ENCODE measurements around the gene RBM41. TPM values are rescaled to one million over a fixed set of nuclear protein-coding genes. Genes with fewer than 3 reads are reported as not detected.
"Not testable (repeated sequence)": the region's sequence is repeated elsewhere in the genome, so short reads cannot be mapped to it uniquely, and the experiment has no call there.

RBM41 gene
- total and polyA plus RNA-seq, 9 of the 15 experiments (the other 6 are each of a cell fraction or from before 2014, with no cell fraction given): 11.6 to 51.8 (median 27.9) TPM

DNA sequence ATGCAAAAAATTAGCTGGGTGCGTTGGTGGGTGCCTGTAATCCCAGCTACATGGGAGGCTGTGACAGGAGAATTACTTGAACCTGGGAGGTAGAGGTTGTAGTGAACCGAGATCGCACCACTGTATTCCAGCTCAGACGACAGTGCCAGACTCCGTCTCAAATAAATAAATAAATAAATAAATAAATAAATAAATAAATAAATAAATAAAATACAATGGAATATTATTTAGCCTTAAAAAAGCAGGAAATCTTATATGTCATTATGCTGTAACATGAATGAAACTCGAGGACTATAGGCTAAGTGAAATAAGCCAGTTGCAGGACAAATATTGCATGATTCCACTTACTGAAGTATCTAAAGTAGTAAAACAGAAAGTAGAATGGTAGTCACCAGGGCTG lies 42.5 kb downstream of the RBM41 start:
- TF ChIP-seq ZNF57 (CRISPR knock-in tag; IDR thresholded peaks at IDR 0.05): no peak
- Histone ChIP-seq H3K9me3 (replicated peaks; ENCODE audit: control insufficient read depth, insufficient read depth, low read depth, low read length) (no peaks in the 10 kb centered on the region; the same call in 1 of the 2 replicates), H3K27me3 (ENCODE audit: control insufficient read depth in 2 of 2, insufficient read depth in 2 of 2, low read length in 2 of 2) (no peaks in the 10 kb centered on the region), H3K27ac (ENCODE audit: extremely low read depth, low read depth, low read length) (no peak overlapping the region), H3K4me2 (ENCODE audit: insufficient read depth, low read length) (no peak overlapping the region), H3K9ac (ENCODE audit: insufficient read depth in 1 of 2, low read depth in 2 of 2, low read length in 2 of 2) (no peak overlapping the region), H3K9me1 (ENCODE audit: control insufficient read depth, insufficient read depth, low read length) (no peaks in the 10 kb centered on the region), H3K36me3 (ENCODE audit: control insufficient read depth, insufficient read depth, low read length) (no peaks in the 10 kb centered on the region; the same call in 2 of the 3 replicates), H4K20me1 (replicated peaks; ENCODE audit: control insufficient read depth, insufficient read depth, low read length) (no peaks in the 10 kb centered on the region), H2AFZ (ENCODE audit: low read depth, low read length) (no peak overlapping the region), H3K79me2 (ENCODE audit: control insufficient read depth, insufficient read depth, low read length) (no peaks in the 10 kb centered on the region), H3K4me3 (no peak overlapping the region), H3K4me1 (replicated peaks in 1 of 2; ENCODE audit: control insufficient read depth in 2 of 2, insufficient read depth in 2 of 2, low read length in 2 of 2) (no peaks in the 10 kb centered on the region)
- FAIRE-seq: no peak
- intact Hi-C loops (cut with micrococcal nuclease) (no loop called here), in situ Hi-C loops (cut with MboI) (no loop called here)
- no peak for DNase-seq (ENCODE audit: extremely low read depth in 1 of 4, low spot score in 3 of 4)
- ChIA-PET CTCF (ENCODE audit: low intra/inter-chr PET ratio) (no interaction called here), POLR2A (no interaction called here)
- ATAC-seq: no peak
- no TSS peak for BruUV-seq (replicated peaks)
- 95% methylated on average over 6 of the region's 6 CpGs for WGBS (ENCODE audit: insufficient coverage, low coverage, missing lambda C conversion rate)

DNA sequence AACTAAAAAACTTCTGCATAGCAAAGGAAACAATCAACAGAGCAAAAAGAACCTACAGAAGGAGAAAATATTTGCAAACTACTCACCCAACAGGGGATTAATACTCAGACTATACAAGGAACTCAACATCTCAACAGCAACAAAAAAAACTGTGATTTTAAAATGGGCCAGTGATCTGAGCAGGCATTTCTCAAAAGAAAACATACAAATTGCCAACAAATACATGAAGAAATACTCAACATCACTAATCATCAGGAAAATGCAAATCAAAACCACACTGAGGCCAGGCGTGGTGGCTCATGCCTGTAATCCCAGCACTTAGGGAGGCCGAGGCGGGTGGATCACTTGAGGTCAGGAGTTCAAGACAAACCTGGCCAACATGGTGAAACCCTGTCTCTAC lies 60.9 kb downstream of the RBM41 start:
- H3K9me1 ChIP-seq (ENCODE audit: control insufficient read depth, insufficient read depth, low read length); H3K4me2 ChIP-seq (ENCODE audit: insufficient read depth, low read length); H3K36me3 ChIP-seq (ENCODE audit: control insufficient read depth, insufficient read depth, low read length); H3K27me3 ChIP-seq (ENCODE audit: control insufficient read depth in 2 of 2, insufficient read depth in 2 of 2, low read length in 2 of 2); H3K4me1 ChIP-seq (replicated peaks in 1 of 2; ENCODE audit: control insufficient read depth in 2 of 2, insufficient read depth in 2 of 2, low read length in 2 of 2); ATAC-seq; H3K27ac ChIP-seq (ENCODE audit: extremely low read depth, low read depth, low read length); intact Hi-C loops (cut with micrococcal nuclease); DNase-seq (ENCODE audit: extremely low read depth in 1 of 4, low spot score in 3 of 4); H3K4me3 ChIP-seq; CTCF ChIA-PET (ENCODE audit: low intra/inter-chr PET ratio); POLR2A ChIA-PET; in situ Hi-C loops (cut with MboI); H4K20me1 ChIP-seq (replicated peaks; ENCODE audit: control insufficient read depth, insufficient read depth, low read length); FAIRE-seq; H3K9me3 ChIP-seq (replicated peaks; ENCODE audit: control insufficient read depth, insufficient read depth, low read depth, low read length); H3K79me2 ChIP-seq (ENCODE audit: control insufficient read depth, insufficient read depth, low read length); H2AFZ ChIP-seq (ENCODE audit: low read depth, low read length); BruUV-seq (replicated peaks); H3K9ac ChIP-seq (ENCODE audit: insufficient read depth in 1 of 2, low read depth in 2 of 2, low read length in 2 of 2): not testable (repeated sequence)
- 84% methylated on average over 3 of the region's 3 CpGs for WGBS (ENCODE audit: insufficient coverage, low coverage, missing lambda C conversion rate)

All from K562 (cell line).